ENCODE results near the gene FZD10. TPM values are rescaled to one million over a fixed set of nuclear protein-coding genes. Genes with fewer than 3 reads are reported as not detected.

FZD10 gene
- total and polyA plus RNA-seq, 2 of the 8 experiments (the other 6 are each of a cell fraction or from before 2014, with no cell fraction given), result 0.11 to 0.60 TPM

- Histone ChIP-seq H2AFZ (ENCODE audit: low read length) (no peak overlapping the region), H4K8ac (ENCODE audit: extremely low read depth, insufficient read depth, low read length) (no peak overlapping the region), H3K27me3 (replicated peaks in 1 of 4; ENCODE audit: control insufficient read depth in 3 of 4, extremely low read depth in 1 of 4, insufficient read depth in 3 of 4, low read length in 3 of 4) (no peaks in the 10 kb centered on the region; a peak in 3 of 7 replicates), H3K4me1 (replicated peaks in 1 of 4; ENCODE audit: control insufficient read depth in 3 of 4, insufficient read depth in 4 of 4, low read length in 3 of 4) (0 out of 7 replicates have a peak, but pooled peaks cover 0 to 6% (median 2%) of the 10 kb centered on the region in 4 experiments), H4K20me1 (replicated peaks in 1 of 2; ENCODE audit: control insufficient read depth in 1 of 2, insufficient read depth in 2 of 2, low read length in 2 of 2) (peaks cover 0 to 6% of the 10 kb centered on the region in 2 experiments), H2BK120ac (replicated peaks; ENCODE audit: low read depth, low read length) (no peak overlapping the region), H3K23me2 (ENCODE audit: low read depth, low read length) (peaks cover 6% of the 10 kb centered on the region; the same call in 1 of the 2 replicates), H4K5ac (ENCODE audit: insufficient read length, low read depth, low read length) (no peak overlapping the region), H2BK5ac (ENCODE audit: low read depth, low read length) (no peak overlapping the region), H3K18ac (ENCODE audit: extremely low read depth, low read length) (no peak overlapping the region), H3K9ac (replicated peaks in 1 of 4; ENCODE audit: extremely low read depth in 1 of 4, low read depth in 3 of 4, low read length in 3 of 4) (no peak overlapping the region), H2BK20ac (ENCODE audit: low read length) (no peak overlapping the region), H3K4ac (replicated peaks; ENCODE audit: insufficient read length, low read depth, low read length) (no peak overlapping the region), H3K79me2 (ENCODE audit: control insufficient read depth in 1 of 2, insufficient read depth in 2 of 2, low read length in 2 of 2) (no peaks in the 10 kb centered on the region), H3K14ac (ENCODE audit: insufficient read length) (no peak overlapping the region), H3K4me3 (ENCODE audit: extremely low read depth in 1 of 4, insufficient read depth in 2 of 4, low read depth in 3 of 4, low read length in 4 of 4) (no peak overlapping the region), H2BK12ac (ENCODE audit: low read depth, low read length) (no peak overlapping the region), H3K27ac (ENCODE audit: low read depth, low read length) (no peak overlapping the region), H3K79me1 (ENCODE audit: low read depth, low read length) (no peaks in the 10 kb centered on the region), H3K36me3 (ENCODE audit: control insufficient read depth in 2 of 4, insufficient read depth in 4 of 4, low read length in 3 of 4) (no peaks in the 10 kb centered on the region), H2BK15ac (ENCODE audit: low read length) (no peak overlapping the region), H3K56ac (replicated peaks; ENCODE audit: insufficient read length, low read depth, low read length) (no peak overlapping the region), H3K9me3 (ENCODE audit: insufficient read depth in 2 of 2, low read depth in 1 of 2, low read length in 1 of 2) (no peaks in the 10 kb centered on the region; a peak in 1 of 4 replicates), H3K4me2 (ENCODE audit: insufficient read depth in 1 of 2, low read depth in 2 of 2, low read length in 2 of 2) (no peak overlapping the region), H3K23ac (ENCODE audit: insufficient read length) (no peak overlapping the region), H2AK5ac (ENCODE audit: low read depth, low read length) (no peak overlapping the region), H4K91ac (replicated peaks; ENCODE audit: insufficient read length, low read length) (no peak overlapping the region)
- ChIA-PET POLR2A (ENCODE audit: partially characterized antibody) (no interaction called here), CTCF (ENCODE audit: partially characterized antibody) (interaction anchor here (0.5 to 2.8 kb wide), 6 partner anchors 15 to 172 kb away, joined by 3 to 7 read pairs (median 3); no protein-coding TSS in a partner anchor)
- 95% methylated on average over 16 of the region's 16 CpGs; no CpG with 5 or more reads in 1 of the 2 experiments for WGBS, 2 experiments (ENCODE audit: extremely low coverage in 1 of 2, insufficient coverage in 1 of 2, insufficient read length in 1 of 2, insufficient replicate concordance in 2 of 2, low coverage in 1 of 2, low lambda C conversion rate in 2 of 2, missing lambda C conversion rate in 1 of 2)
- DNase-seq (ENCODE audit: low read depth in 1 of 2, low spot score in 2 of 2) (no peak), FAIRE-seq (no peak)
- no peak for TF ChIP-seq CTBP2 (IDR thresholded peaks at IDR 0.05; ENCODE audit: borderline replicate concordance, insufficient read depth, insufficient read length, low read length)
- TF ChIP-seq CREB1 (IDR thresholded peaks at IDR 0.05), result no peak
- TF ChIP-seq CHD2 (IDR thresholded peaks at IDR 0.05; ENCODE audit: low read length), result no peak
- no peak for TF ChIP-seq TEAD4 (IDR thresholded peaks at IDR 0.05; ENCODE audit: low read depth, low read length)
- TF ChIP-seq CBX5 (IDR thresholded peaks at IDR 0.05; ENCODE audit: low read depth, low read length), result no peak
- no peak for TF ChIP-seq SP1 (IDR thresholded peaks at IDR 0.05; ENCODE audit: low read depth, low read length)
- no peak for TF ChIP-seq SIX5 (IDR thresholded peaks at IDR 0.05; ENCODE audit: low read depth, low read length)
- TF ChIP-seq CTCF (IDR thresholded peaks at IDR 0.05; ENCODE audit: control extremely low read depth in 1 of 3, insufficient read depth in 1 of 3, low read depth in 1 of 3, low read length in 3 of 3), result no peak
- TF ChIP-seq HDAC2 (IDR thresholded peaks at IDR 0.05; ENCODE audit: borderline replicate concordance in 1 of 2, low read depth in 2 of 2, low read length in 2 of 2), result no peak
- TF ChIP-seq SRF (IDR thresholded peaks at IDR 0.05; ENCODE audit: low read depth, low read length), result no peak
- no peak for TF ChIP-seq SUZ12 (IDR thresholded peaks at IDR 0.05; ENCODE audit: low read length)
- TF ChIP-seq YY1 (IDR thresholded peaks at IDR 0.05; ENCODE audit: low read depth, low read length), result no peak
Observed at GRCh38 chr12:130198663-130199060, 36.4 kb downstream of the FZD10 start.
